ENCODE measurements around the gene HSPA12A.

HSPA12A gene

DNA sequence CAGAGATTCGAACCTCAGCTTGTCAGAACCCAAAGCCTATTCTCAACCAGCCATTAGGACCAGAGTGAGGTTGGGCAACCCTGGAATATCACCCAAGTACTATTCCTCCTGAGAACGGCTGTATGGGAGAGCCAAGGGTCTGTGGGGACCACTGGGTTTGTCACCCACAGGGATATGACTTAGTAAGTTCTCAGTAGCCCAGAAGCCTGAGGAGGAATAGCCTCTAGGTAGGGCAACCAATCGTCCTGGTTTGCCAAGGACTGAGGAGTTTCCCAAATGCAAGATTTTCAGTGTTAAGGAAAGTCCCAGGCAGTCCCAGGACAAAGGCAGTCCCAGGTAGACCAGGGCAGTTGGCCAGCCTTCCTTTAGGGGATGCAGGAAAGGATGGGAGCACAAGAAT is 74.9 kb downstream of the HSPA12A start:
- DNase-seq = no peak

DNA sequence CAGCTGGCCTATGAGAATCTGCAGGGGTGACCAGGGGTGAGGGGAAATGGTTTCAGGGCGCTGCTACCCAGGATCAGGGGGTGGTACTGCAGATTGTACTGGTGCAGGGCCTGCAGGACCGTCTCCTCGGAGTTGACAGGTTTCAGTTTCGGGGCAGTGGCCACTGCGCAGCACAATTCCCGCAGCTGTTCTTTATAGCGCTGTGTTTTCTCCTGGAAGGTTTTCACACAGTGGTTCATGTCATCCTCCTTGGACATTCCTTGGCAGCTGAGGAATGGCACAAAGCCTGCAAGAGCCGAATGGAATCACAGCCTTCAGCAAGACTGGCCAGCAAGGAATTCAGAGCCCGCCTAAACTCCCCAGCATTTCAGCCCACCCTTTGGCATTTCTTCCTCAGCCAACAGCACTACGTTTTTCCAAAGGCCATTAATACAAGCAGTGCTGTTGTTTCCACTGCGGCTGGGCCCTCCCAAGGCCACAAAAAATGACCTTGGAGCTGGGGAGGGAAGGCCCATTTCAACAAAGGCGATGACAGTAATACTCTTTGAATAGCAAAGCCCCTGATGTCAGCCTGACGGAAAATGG is 76.7 kb downstream of the HSPA12A start:
- DNase-seq = no peak

DNA sequence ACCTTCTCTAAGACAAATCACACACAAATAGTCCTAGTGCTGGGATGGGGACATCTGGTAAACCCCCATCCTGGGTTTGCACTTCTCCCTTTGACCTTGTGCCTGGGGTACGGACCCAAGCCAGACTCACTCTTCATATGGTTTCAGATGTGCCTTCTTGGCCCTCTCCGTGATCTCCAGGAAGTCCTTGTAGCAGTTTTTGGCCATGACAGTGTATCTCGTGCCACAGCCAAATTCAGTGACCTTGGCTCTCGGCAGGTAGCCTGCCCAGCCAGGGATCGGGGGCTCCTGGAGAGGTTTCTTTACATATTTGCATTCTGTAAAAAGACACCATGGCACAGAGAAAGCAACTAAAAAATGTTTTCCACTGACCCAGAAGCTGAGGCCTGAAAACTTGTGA is 77.7 kb downstream of the HSPA12A start:
- DNase-seq = no peak

DNA sequence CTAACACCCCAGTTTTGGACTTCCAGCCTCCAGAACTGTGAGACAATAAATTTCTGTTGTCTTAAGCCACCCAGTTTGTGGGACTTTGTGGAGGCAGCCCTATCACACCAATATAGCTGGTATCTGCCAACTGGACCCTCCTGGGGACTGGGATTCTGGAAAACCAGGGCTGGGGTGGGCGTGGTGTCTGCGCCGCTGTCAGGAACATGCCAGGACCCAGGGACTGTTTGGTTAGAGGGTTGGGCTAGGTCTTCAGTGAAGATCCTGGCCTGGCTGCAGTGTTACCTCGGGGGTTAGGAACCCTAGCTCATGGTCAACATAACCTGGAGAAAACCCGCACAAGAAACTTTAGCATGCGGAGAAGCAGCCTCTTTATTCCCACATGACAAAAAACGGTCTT is 79.0 kb downstream of the HSPA12A start:
- DNase-seq = no peak

DNA sequence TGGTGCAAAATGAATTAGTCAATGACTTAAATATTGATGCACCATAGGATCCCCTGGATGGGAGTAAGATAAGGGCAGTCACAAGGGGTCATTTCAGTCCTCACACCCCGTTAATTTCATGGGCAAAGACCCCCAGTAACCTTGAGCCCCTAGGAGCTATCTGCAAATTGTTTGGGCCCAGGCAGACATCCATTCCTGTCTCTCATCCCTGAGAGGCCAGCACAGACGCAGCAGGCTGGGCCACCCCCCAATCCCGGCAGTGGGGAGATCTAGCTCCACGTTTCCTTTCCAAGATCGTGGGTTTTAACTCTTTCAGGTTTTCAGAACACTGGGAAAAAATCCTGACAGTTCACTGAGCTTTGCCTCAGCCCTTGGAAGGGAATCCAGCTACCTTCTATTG is 81.5 kb downstream of the HSPA12A start:
- DNase-seq = no peak

DNA sequence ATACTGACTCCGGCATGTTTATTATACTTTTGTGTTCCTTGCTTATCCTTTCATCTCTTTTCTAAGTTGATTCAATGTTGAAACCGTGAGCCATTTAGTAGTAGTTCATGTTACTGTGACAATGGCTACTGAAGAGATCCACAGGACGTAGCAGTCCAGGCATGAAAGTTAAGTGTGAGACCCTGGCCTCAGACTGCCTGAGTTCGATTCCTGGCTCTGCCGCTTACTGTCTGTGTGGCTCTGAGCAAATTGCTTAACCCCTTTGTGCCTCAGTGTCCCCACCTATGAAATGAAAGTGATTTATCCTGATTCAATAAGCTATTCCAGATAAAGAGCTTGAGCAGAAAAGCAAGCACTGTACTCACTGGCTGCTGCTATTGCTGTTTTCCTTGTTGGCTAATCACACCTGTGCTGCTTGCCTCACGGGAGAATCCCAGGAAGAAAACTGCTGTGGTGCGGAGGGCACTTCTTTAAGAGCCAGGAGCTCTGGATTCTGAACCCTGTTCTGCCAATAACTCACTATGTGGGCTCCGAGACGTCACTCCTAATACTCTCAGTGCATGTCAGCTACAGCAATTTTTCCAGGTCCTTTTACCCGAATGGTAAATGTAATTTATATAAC is 83.2 kb downstream of the HSPA12A start:
- no peak for DNase-seq

DNA sequence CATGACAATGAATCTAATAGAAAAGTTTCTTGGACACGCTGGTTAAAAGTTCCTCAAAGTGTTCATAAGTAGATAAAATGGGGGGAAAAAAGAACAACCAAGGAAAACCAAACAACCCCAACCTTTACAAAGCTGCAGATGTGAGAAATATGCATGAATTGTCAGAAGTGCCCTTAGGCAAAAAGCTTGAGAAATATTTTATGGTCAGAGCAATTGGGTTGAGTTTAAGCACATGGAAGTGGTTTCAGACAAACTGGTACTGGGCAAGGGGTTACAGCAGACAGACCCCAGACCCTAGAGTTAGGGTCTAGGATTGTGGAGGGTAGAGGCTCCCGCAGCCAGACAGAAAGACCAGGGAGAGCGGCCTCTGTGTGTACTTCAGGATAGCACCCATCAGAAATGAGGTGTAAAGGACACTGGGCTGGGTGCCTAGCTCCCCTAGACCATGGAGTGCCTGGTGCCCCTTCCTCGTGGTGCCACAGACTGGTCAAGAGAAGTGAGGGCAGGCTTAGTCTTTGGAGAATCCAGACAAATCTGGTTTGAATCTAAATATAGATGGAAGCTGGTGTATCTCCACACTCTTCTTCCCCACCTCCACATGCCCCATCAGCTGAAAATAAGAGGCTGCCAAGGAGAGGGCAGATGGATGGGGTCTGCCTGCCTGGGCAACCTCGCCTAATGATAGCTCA is 84.4 kb downstream of the HSPA12A start:
- no peak for DNase-seq

DNA sequence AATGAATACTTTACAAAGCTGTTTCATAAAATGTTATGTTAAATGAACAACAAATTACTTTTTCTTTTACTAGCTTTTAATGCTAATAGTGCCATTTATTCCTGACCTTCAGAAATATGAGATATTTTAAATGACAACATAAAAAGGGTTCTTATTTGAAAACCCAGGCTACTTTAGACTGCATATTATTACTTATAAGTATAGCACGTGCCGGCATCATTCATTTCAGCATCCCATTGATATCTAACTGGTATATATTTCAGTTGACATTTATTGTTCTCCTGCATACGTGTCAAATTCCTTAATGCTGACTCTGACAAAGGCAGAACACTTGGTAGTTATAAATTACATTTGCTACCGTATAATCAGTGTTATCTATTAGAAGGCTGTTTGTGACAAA is 86.3 kb downstream of the HSPA12A start:
- no peak for DNase-seq

DNA sequence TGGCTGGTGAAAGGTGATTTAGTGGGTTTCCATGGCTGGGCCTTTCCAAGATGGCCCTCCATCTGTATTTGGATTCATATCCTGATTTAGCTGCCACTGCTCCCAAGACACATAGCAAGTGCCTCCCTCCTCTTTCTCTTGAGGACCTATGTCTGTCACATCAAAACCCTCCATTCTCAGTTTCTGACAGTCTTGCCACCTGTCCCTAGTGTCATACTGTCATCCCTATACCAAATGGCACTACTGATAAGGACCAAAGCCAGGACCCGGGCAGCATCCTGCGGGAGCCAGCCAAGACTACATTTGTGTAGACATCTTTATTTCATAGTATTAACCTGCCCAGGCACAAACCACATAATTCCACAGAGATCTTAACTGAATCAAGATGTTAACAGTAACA is 86.8 kb downstream of the HSPA12A start:
- DNase-seq = no peak

DNA sequence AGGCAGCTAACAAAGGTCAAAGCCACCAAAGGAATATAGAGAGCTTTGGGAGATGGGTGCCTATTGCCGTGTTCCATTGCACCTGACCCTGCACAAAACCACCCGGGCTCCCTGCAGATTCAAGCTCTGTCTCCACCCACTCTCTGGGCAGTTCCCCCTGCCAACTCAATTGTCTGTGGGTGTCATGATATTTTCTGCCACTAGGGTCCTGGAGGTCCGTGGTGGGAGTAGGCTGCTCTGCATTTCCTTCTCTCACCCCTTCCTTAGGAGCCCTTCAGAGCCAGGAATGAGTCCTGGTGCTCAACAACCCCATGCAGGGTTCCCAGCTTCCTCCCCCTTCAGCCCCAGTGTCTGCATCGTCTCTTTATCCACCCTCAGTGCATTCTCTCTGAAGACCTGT is 87.5 kb downstream of the HSPA12A start:
- DNase-seq = no peak

DNA sequence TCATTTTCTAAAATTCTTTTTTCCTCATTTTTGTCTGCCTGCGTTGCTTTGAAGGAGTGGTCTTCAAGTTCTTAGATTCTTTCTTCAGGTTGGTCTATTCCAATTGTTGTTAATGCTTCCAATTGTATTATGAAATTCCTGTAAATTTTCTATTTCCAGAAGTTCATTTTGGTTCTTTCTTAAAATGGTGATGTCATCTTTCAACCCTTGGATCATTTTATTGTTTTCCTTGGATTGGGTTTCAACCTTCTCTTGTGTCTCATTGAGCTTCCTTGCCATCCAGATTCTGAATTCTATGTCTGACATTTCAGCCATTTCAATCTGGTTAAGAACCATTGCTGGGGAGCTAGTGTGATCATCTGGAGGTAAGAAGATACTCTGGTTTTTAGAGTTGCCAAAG is 88.5 kb downstream of the HSPA12A start:
- no peak for DNase-seq

DNA sequence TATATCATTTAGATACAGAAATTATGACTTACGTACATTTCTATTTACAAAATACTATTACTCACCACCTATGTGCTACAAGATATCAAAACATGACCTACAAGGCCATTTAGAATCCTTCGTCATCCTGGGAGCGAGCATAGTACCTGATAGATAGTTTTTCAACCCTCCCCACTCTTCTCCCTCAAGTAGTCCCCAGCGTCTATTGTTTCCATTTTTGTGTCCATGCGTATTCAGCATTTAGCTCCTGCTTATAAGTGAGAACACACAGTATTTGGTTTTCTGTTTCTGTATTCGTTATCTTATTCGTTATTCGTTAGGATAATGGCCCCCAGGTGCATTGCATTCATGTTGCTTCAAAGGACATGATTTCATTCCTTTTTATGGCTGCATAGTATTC is 93.5 kb downstream of the HSPA12A start:
- DNase-seq = no peak

DNA sequence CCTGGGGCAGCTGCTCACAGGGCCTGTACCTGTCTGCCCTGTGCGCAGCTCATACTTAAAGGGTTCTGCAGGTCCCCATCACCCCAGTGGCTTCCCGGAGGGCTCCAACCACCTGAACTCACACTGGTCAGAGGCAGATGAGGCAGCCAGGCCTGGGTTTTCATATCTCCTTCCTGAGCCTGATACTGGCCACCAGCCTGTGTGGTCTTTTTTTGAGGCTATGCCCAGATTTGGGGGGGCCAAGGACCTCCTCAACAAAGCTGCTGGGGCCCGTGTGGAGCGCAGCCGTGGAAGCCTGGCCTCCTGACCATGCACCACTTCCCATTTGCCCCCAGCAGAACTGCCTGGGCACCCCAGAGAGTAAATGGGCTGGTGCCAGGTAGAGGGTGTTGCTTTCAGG is 95.9 kb downstream of the HSPA12A start:
- no peak for DNase-seq

DNA sequence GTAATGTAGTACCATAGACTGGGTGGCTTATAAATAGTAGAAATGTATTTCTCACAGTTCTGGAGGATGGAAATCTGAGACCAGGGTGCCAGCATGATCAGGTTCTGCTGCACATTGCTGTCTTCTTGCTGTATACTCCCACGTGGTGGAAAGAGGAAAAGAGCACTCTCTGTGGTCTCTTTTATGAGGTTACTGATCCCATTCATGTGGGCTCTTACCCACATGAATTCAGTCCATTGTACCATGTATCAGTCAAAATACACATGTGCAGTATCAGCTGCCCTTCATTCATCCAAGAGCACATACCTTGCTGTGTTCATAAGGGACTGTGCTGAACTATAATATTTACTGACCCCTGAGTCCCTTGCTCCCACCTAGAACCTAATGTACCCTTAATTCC is 104.5 kb downstream of the HSPA12A start:
- DNase-seq = no peak

DNA sequence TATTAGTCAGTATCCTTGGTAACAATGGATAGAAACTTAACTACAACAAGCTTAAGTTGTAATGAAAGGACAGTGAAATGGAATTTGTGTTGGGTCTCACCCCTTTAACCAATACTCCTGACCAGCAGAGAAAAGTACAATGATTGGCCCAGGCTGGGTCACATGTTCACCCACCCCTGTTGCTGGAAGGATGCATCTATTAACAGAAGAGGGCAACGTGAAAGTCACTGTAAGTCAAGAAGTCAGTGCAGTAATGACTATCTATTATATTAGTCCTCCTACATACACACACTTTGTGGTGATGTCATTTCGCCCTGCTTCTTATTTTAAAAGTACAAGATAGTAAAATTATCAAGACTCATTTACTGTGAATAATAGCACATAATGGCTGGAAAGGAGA is 105.4 kb downstream of the HSPA12A start:
- no peak for DNase-seq

DNA sequence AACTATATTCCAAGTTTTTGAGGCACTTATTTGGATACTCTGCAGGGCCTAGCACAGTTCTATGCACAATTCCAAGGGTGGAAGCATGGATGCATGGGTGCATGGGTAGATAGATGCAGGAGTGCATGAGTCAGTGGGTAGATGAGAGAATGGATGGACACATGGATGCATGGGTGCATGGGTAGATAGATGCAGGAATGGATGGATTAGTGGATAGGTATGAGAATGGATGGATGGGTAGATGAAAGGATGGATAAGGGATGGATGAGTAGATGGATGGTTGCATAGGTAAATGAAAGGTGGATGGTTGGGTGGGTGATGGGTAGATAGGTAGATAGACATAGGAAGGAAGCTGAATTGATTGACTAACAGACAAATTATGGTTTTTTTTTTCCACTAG is 106.0 kb downstream of the HSPA12A start:
- DNase-seq = no peak

DNA sequence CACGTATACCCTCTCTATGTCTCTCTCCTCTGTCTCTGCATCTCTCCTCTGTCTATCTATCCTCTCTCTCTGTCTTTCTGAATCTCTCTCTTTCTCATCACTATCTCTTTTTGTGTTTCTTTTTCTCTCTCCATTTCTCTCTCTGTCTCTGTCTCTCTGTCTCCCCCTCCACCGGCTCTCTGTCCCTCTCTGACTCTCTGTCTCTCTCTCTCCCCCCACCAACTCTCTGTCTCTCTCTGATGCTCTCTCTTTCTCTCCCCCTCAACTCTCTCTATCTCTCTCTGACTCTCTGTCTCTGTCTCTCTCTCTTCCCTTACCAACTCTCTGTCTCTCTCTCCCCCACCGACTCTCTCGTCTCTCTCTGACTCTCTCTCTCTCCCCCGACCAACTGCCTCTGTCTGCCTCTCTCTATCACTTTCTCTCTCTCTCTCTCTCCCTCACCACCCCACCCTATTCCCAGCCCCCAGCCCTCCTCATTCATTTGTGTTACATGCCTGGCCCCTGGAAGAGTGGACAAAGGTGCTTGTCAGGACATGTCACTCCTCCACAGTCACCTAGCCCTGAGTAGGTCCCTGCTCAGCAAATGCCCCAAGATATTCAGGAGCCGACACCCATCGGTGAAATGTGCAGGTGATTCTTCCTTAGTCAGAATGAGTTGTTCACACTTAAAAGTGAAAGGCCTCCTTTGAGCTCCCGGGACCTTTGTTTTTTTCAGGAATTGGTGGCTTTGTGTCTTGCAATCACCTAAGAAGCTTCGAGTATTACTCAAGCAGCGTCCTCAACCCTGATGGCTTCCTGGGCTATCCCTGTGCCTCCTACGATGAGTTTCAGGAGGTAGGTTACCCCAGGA is 108.0 kb downstream of the HSPA12A start:
- no peak for DNase-seq

DNA sequence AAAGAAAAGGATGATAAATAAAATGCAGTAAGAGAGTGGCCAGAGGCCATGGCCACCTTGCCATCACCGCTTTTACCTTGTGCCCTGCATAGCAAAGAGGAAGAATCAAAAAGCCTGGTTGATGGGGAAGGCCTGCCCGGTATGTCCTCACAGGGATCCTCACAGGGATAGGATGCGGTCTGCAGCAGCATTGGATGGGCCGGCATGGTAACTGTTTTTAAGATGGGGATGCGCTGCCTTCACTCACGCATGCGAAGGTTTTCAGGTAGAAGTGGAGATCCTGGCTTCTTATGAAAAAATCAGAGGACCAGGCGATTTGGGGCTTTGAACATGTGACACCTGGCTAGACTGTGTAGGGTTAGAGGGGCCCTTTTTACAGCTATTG is 109.2 kb downstream of the HSPA12A start:
- DNase-seq = no peak

DNA sequence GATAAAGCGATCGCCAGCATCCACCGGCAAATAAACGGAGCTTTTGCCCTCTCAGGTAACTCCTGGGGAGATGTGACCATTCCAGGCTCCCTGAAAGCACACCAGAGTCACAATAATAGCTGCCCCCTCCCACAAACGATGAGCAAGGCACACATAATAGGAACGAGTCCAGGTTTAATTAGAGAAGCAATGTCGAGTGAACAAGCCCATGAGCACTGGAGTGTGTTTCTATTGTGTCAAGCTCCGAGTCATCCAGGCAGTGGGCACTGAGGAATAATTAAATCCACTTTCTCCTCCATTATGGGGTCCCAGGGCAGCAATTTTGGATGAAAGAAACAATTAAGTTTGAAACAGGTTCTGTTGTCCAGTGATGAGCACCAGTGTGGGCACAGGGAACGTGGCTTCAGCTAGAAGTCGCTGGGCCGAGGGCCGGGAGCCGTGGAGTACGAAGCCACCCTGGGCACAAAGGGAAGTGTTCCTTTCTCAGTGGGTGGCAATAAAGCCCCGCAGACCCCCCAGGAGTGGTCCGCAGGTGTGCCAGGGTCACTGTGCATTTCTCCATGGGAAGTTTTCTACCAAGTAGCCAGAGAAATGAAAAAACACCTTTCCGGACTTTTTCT is 109.7 kb downstream of the HSPA12A start:
- DNase-seq = no peak

DNA sequence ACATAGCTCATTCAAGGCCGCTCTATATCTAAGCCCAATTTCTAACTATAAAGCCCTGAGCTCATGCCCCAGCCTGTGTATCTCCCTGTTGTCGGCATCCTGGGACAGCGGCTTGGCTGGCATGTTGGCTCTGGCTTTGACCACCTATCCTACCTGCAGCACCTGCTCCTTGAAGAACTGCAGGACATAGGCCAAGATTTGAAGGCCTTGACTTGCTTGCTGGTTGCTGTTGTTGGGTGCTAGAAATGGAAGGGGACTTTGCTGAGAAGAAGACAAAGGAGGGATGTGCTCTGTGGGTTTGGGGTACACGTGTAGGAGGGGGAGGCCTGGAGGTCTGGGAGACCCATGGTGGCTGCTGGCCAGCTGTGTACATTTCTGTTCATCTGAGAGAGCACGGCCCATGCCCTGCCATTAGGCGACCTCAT is 110.5 kb downstream of the HSPA12A start:
- DNase-seq = no peak

DNA sequence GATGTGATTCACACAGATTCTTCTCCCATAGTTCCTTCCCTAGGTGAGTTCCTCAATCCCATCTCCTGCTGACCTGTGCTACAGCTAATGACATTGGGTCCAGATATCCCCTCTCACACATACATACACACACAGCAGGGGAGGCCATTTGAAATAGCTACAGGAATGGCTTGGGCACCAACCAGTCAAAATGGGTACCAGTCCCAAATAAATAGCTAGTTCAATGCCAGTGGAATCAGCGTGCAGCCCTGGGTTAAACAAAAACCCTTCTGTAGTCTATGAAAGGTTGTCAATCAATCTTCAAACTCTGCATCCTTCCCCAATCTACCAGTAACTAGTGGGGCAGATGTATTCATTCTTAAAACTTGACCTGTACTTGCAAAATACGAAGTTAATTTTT is 112.3 kb downstream of the HSPA12A start:
- DNase-seq = no peak

DNA sequence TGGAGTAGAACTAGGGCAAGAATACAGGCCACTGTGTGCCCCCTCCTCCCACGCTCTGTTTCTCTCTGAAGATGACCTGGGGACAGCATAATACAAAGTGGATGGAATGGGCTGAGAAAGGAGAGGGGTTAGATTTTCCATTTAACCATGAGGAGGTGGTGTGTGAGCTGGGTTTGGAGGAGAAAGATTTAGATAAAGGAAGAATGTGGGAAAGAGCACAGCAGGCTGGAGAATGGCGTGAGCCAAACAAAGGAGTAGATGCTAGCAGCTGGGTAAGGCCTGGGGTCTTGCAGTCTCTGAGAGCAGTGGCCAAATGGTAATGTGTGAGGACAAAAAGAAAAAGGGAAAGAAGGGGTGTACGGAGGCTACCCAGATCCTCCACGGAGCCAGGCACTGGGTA is 113.0 kb downstream of the HSPA12A start:
- no peak for DNase-seq

DNA sequence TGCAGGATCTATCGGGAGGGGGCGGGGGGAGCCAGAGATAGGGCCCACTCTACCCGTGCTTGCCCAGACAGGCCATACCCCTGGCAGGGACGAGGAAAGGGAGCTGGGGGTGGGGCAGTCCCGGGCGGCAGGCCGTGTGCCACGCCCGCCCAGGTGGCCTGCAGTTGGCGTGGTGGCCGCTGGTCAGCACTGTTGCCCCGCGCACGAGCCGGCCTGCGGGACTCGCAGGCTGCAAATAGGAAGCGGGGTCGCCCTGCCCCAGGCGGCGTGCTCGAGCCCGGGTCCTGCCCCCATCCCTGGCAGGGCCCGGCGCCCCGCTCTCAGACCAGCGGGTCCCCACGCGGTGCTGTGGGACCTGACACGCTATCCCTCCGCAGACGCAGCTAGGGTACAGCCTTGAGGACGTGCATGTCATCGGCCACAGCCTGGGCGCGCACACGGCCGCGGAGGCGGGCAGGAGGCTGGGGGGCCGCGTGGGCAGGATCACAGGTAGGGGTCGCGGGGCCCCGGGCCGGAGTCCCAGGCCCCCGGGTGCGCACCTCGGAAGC is 114.9 kb downstream of the HSPA12A start:
- no peak for DNase-seq
